ENCODE measurements around the gene PMEPA1.

Gene PMEPA1

DNA sequence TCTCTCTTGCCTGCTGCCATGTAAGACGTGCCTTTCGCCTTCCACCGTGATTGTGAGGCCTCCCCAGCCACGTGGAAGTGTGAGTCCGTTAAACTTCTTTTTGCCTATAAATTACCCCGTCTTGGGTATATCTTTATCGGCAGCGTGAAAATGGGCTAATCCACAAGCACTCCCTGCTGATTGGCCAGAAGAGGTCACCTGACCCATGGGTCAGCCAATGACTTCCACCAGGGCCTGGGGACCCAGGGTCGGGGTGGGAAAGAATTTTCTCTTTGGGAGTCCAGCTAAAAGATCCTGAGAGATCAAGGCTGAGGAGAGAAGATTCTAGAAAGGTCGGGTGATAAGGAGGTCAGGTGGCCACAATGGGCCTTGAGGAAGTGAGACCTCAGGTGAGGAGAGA lies 106.7 kb downstream of the PMEPA1 start:
- FAIRE-seq (no peak), DNase-seq (ENCODE audit: insufficient read length, low spot score) (no peak)
- TF ChIP-seq POLR2A (IDR thresholded peaks at IDR 0.05; ENCODE audit: low read depth, low read length) (no peak), SPI1 (IDR thresholded peaks at IDR 0.05; ENCODE audit: low read depth, low read length) (peak; percentile 34; the same call in 1 of the 2 replicates)

DNA sequence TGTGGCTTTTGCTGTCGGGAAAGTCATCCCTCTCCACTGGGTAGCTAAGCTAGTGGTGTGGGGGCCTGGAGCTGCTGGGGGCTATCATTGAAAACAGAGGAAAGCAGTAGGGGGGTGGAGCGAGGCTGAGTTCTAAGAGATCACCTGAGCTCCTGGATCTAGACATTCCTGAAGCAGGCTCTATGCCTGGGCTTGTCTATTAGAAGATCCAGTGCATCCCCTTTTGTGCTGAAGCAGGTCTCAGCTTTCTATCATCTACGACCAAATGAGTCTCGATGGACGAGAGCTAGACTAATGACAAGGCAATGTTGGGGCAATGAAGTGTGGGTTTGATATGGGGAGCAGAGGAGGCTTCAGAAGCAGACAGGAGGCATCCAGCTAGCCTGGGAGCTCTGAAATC lies 108.1 kb downstream of the PMEPA1 start:
- no peak for DNase-seq (ENCODE audit: insufficient read length, low spot score)
- FAIRE-seq = no peak
- TF ChIP-seq TAF1 (IDR thresholded peaks at IDR 0.05; ENCODE audit: low read depth, low read length) = no peak
- no peak for TF ChIP-seq POLR2A (IDR thresholded peaks at IDR 0.05; ENCODE audit: low read depth, low read length)
- no peak for TF ChIP-seq POLR2AphosphoS5 (IDR thresholded peaks at IDR 0.05; ENCODE audit: low read depth, low read length)

DNA sequence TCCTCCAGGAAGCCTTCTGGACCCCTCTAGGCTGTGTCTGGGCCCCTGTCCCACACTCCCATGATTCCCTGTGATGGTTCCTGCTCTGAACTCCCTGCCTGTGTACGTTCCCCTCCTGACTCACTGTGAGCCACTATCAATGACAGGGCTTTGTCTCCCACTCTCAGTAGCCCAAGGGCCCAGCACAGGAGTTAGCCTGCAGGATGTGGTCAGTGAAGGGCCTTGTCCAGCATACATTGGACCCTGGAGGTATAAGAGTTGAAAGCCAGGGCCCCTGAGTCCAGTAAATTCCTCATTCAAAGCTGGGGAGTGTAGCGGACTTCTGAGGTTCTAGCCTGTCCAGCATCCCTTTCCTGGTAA lies 108.6 kb downstream of the PMEPA1 start:
- FAIRE-seq (no peak), DNase-seq (ENCODE audit: insufficient read length, low spot score) (no peak)
- no peak for TF ChIP-seq POLR2A (IDR thresholded peaks at IDR 0.05; ENCODE audit: low read depth, low read length)
- no peak for TF ChIP-seq SPI1 (IDR thresholded peaks at IDR 0.05; ENCODE audit: low read depth, low read length)
- TF ChIP-seq TAF1 (IDR thresholded peaks at IDR 0.05; ENCODE audit: low read depth, low read length) = no peak
- TF ChIP-seq POLR2AphosphoS5 (IDR thresholded peaks at IDR 0.05; ENCODE audit: low read depth, low read length) = no peak
- TF ChIP-seq POU2F2 (IDR thresholded peaks at IDR 0.05; ENCODE audit: low read depth, low read length) = no peak
- TF ChIP-seq PAX5 (IDR thresholded peaks at IDR 0.05; ENCODE audit: insufficient read depth, low read length, severe bottlenecking) = no peak

DNA sequence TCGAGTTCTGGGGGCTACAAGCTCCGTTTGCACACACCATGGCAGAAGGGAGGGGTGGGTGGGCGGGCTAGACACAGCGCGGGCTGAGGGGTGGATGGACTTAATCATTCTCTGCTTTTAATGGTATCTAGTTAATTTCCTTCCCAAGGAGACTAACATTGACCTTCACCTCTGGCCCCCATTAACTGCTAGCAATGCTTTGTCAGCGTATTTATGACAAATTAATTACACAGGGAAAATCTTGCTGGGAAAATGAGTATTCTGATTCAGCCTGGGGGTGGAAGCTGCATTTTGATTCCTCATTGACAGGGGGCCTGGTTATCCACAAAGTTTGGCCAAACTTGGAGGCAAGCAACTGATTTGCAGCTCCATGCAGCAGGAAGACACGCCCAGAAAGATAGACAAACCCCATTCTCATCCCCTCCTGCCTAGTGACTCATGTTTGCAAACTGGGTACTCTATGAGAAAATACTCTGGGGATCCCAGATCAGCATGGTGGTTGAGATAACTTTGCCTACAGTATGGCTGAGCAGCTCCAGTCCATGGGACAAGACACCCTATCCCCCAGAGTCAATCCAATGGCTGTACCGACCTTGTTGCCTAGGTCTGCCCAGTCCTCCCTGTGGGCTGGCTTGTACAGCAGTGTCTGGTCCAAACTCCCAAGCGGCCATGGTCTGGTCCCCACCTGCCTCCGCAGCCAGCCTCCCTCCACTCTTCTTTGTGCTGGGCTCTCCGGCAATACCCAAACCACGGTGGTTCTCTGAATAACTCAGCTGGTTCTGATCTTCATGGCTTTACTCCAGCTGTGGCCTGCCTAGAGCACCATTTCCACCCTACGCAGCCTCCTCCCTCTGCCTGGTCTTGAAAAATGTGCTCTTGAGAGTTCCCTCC lies 109.2 kb downstream of the PMEPA1 start:
- no peak for TF ChIP-seq PAX5 (IDR thresholded peaks at IDR 0.05; ENCODE audit: insufficient read depth, low read length, severe bottlenecking)
- TF ChIP-seq TAF1 (IDR thresholded peaks at IDR 0.05; ENCODE audit: low read depth, low read length) = no peak
- TF ChIP-seq POLR2AphosphoS5 (IDR thresholded peaks at IDR 0.05; ENCODE audit: low read depth, low read length) = no peak
- no peak for TF ChIP-seq SPI1 (IDR thresholded peaks at IDR 0.05; ENCODE audit: low read depth, low read length)
- TF ChIP-seq POLR2A (IDR thresholded peaks at IDR 0.05; ENCODE audit: low read depth, low read length) = no peak
- no peak for TF ChIP-seq POU2F2 (IDR thresholded peaks at IDR 0.05; ENCODE audit: low read depth, low read length)
- no peak for FAIRE-seq
- DNase-seq (ENCODE audit: insufficient read length, low spot score) = no peak

DNA sequence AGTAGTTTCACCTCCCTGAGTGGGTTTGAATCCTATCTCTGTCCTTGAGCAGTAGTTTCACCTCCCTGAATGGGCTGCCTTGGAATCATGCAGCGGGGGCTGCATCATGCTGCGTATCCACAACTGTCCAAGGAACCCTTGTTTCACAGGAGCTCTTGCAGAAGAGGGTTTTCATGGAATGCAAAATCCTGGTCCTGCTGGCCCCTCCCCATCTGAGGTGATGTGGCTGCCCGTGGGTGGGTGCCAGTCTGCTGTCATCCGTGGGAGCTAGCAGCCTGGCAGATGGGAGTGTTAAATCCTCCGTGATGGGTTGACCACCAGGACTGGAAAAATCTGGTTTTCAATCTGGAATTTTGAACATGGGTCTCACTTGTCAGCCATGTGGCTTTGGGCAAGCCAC lies 111.3 kb downstream of the PMEPA1 start:
- no peak for DNase-seq (ENCODE audit: insufficient read length, low spot score)
- no peak for FAIRE-seq
- TF ChIP-seq TAF1 (IDR thresholded peaks at IDR 0.05; ENCODE audit: low read depth, low read length) (no peak), SPI1 (IDR thresholded peaks at IDR 0.05; ENCODE audit: low read depth, low read length) (no peak), POLR2A (IDR thresholded peaks at IDR 0.05; ENCODE audit: low read depth, low read length) (no peak), POU2F2 (IDR thresholded peaks at IDR 0.05; ENCODE audit: low read depth, low read length) (no peak), PAX5 (IDR thresholded peaks at IDR 0.05; ENCODE audit: insufficient read depth, low read length, severe bottlenecking) (no peak), POLR2AphosphoS5 (IDR thresholded peaks at IDR 0.05; ENCODE audit: low read depth, low read length) (no peak)
